H1 (cell line): Measurements from ENCODE around the gene LSM14B. TPM values are rescaled to one million over a fixed set of nuclear protein-coding genes. Genes with fewer than 3 reads are reported as not detected.

Experiments used
- CHD7 ChIP-seq: fragments of 300-600 bp; sonication (generic); IDR thresholded peaks from 2 replicates; pipeline ENCODE4 v1.7.1; 2012; ENCODE audit warnings: low read length, moderate library complexity, mild to moderate bottlenecking, inconsistent platforms; ENCODE audit not compliant: insufficient replicate concordance
- POLR2AphosphoS5 ChIP-seq: IDR thresholded peaks from 2 replicates; pipeline ENCODE4 v1.6.1; 2011; ENCODE audit warnings: low read depth, low read length
- polyA plus RNA-seq, 7 experiments: library from polyadenylated mRNA; depleted of rRNA in 3 of 7; stranded (reverse) in 5 of 7; unstranded in 2 of 7; fragments of >200 nt in 5 of 7; fragments of 200-250 nt in 2 of 7; gene quantifications; 1 replicate in 5 of 7; 2 replicates in 1 of 7; 4 replicates in 1 of 7; pipeline versions ENCODE4 v1.2.1 to v1.2.3, GENCODE V29; 2011 to 2013; ENCODE audit warnings: missing spikeins in 2 of 7, mixed read lengths in 2 of 7
- total RNA-seq: library from RNA; stranded (reverse); fragmentation: NEBNext Ultra II Directional; extraction: Animal tissue kit (Norgen Biotek cat#: 25700); gene quantifications from 2 replicates; pipeline ENCODE4 v1.2.1, GENCODE V29; 2021

LSM14B gene
- total and polyA plus RNA-seq, 2 of the 8 experiments (the other 6 are each of a cell fraction or from before 2014, with no cell fraction given): 58.3 to 65.6 TPM

- TF ChIP-seq CHD7: no peak
- 0 out of 2 replicates have a peak, but pooled peaks have one; percentile 12 for TF ChIP-seq POLR2AphosphoS5
Observed at GRCh38 chr20:62176866-62177265, 54.6 kb downstream of the LSM14B start (continued).
